ENCODE results near the gene ATP9A. TPM values are rescaled to one million over a fixed set of nuclear protein-coding genes. Genes with fewer than 3 reads are reported as not detected.
"Not testable (repeated sequence)": the region's sequence is repeated elsewhere in the genome, so short reads cannot be mapped to it uniquely, and the experiment has no call there.

The ATP9A gene
- total RNA-seq, 1 experiment from 2014 or later: 1.8 TPM

DNA sequence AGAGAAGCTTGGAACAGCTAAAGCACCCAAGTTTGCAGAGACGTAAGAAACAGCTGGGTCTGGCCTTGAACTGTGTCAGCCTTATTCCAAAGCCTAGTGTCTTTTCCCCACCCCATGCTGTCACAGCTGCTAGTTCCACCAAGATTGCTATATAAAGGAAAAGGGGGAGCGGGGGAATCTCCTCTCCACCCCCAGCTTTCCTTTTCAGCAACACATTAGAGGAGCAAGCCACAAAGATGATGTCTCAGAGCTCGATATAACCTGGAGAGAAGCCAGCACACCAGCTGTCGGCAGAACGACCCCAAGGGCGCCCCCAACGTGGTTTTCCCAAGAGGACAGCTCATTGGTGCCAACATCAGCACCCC, 36.5 kb downstream of the ATP9A start:
- DNase-seq (ENCODE audit: low read depth): peak; percentile 50

DNA sequence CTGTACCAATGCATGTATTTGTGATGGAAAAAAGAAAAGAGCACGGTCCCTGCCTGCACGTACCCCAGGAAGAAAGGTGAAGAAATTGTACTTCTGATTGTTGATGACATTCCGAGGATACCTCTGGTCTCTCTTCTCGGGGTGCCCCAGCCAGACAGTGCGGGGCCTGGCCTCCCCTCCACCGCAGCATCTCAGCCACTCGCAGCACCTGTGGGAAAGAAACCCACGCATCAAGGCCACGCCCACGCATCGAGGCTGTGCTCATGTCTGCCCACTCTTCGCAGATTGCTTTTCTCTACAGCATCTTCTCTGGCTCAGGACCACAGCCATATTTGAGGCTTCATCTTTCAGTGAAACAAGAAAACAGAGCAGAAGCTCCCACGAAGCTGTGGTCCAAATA, 38.4 kb downstream of the ATP9A start:
- DNase-seq (ENCODE audit: low read depth): no peak

DNA sequence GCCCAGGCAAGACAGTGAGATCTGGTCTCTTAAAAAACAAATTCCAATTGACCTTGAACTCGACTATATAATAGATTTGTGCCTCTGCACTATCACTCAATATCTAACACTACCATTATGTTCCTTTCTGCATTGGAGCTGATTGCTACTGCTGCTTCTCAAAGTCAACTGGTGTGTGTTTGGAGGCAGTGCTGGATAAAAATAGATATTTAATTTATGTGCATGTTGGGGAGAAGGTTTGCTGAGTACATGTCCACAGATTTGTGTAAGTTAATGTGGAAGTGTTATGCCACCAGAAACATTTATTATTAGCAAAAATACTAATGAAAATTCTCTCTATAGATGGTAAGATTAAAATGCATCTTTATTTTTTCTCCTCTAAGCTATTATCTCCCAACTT, 39.5 kb downstream of the ATP9A start:
- DNase-seq (ENCODE audit: low read depth): no peak

DNA sequence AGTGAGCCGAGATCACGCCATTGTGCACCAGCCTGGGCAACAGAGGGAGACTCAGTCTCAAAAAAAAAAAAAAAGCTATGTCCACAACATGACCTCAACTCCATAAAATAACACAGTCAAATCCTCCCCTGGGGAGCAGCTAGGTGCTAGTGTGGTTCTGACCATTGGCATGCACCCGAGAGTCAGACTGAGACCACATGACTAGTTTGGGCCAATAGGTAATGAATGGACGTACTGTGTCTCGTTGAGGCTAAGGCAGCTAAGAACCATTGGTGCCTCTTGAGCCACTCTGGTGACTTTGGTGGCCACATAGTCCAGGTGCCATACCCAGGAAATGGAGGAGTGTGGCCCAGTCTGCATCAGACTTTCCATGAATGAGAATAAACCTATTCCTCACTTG, 40.3 kb downstream of the ATP9A start:
- no peak for DNase-seq (ENCODE audit: low read depth)

DNA sequence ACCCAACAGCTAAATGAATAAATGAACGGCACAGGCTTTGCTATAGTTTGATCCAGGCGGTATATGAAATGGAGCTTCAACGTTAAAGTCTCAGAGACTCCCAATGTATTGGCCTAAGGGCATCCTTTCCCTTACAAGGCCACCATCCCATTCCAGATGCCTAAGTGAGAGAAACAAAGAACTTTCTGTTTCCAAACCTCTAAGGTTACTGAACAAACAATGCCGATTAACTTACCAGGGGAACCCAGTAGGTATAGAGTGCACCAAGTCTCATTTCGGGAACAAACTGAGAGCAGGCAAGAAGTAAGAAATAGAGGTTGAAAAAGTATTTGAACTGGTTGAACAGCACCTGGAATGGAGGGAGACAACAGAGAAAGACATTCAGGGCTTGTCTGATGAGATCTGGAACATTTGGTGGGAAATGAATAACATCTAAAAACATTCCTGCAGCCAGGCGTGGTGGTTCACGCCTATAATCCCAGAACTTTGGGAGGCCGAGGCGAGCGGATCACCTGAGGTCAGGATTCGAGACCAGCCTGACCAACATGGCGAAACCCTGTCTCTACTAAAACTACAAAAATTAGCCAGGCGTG, 42.5 kb downstream of the ATP9A start:
- DNase-seq (ENCODE audit: low read depth): no peak

DNA sequence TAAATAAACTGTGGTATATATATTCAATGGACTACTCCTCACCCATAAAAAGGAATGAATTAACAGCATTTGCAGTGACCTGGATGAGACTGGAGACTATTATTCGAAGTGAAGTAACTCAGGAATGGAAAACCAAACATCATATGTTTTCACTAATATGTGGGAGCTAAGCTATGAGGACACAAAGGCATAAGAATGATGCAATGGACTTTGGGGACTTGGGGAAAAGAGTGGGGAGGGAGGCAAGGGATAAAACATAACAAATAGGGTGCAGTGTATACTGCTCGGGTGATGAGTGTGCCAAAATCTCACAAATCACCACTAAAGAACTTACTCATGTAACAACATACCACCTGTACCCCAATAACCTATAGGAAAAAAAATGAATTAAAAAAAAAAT, 45.2 kb downstream of the ATP9A start:
- not testable (repeated sequence) for DNase-seq (ENCODE audit: low read depth)

DNA sequence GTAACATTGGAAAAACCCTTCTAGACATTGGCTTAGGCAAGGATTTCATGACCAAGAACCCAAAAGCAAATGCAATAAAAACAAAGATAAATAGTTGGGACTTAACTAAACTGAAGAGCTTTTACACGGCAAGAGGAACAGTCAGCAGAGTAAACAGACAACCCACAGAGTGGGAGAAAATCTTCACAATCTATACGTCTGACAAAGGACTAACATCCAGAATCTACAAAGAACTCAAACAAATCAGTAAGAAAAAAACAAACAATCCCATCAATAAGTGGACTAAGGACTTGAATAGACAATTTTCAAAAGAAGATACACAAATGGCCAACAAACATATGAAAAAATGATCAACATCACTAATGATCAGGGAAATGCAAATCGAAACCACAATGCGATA, 45.9 kb downstream of the ATP9A start:
- DNase-seq (ENCODE audit: low read depth): not testable (repeated sequence)

DNA sequence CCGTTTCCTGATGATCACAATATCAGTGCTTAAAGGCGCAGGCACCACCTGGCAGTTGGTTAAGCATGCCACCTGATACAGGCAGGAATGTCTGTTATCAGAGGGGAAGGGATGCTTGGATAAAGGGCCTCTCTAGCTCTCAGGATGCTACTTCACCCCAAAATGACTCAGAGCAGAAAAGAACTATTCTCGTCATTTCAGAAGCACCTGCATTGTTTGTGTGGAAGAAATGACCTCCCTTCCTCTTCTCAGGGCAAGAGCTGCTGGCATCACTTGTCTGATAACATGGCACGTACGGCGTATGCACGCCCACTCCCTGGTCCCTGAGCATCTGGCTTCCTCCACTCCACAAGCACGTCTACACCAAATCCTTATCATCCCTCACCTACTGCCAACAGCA, 47.3 kb downstream of the ATP9A start:
- no peak for DNase-seq (ENCODE audit: low read depth)

DNA sequence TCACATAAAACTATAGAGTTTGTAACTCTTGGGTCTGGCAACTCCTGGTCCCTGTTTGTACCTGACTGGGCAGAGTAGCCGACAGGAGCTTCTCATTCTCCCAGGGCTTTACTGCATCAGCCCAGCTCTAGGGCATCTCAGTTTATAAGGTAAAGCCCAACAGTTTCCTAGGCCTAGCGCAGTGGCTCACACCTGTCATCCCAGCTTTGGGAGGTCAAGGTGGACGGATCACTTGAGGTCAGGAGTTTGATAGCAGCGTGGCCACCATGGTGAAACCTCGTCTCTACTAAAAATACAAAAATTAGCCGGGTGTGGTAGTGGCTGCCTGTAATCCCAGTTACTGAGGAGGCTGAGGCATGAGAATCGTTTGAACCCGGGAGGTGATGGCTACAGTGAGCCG, 47.8 kb downstream of the ATP9A start:
- DNase-seq (ENCODE audit: low read depth): no peak

DNA sequence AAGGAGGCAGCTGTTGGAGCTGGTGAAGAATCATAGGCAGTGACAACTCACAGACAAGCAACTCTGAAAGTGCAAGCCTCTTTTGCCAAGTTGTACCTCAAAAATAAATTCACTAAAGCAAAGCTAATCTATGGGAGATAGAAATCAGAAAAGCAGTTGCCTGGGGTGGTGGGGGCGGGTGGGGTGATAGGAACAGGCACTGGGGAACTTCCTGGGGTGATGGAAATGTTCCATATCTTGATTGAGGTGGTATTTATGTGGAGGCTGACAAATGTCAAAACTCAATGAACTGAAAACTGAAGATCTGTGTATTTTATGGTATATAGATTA, 52.4 kb downstream of the ATP9A start:
- no peak for DNase-seq (ENCODE audit: low read depth)

DNA sequence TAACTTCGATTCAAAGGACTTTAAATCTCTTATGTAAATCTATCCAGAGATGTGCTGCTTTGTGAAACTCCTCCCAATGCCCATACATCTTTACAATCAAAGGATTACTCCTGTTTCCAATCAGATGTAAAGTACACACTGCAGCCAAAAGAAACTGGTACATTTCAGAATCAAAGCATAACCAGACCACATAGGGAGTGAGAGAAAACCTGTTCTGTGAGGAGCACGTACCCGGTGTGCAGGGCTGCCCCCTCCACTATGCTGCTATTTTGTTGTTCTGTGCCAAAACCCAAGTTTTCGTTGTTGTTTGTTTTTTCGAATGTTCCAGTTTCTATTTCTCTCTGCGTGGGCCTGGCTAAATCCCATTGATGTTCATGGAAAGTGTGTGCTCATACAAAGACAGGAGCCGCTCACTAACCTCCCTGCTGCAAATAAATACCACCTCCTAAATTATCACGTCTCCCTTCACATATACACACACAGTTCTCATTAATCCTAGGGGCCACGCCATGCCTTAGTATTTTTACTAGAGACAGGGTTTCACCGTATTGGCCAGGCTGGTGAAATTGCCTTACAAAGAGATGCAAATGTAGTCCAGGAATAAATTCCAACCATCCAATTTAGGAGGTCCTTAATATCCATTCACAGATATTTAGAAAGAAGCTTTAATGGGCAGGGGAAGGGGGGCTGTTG, 52.9 kb downstream of the ATP9A start:
- no peak for DNase-seq (ENCODE audit: low read depth)

DNA sequence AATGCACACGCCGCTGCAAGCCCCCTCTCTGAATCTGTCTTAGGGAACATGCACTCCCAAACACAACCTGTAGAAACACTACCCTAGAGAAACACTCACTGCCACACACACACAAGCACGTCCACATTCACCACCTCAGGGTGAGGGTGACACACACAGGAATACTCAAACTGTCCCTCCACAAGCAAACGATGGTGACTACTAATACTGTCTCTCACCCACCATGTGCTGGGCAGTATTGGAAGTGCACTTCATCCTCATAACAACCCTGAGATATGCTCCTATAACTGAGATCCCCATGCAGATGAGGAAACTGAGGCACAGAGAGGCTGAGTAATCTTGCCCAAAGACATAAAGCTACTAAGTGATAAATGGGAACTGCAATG, 55.0 kb downstream of the ATP9A start:
- DNase-seq (ENCODE audit: low read depth): no peak

DNA sequence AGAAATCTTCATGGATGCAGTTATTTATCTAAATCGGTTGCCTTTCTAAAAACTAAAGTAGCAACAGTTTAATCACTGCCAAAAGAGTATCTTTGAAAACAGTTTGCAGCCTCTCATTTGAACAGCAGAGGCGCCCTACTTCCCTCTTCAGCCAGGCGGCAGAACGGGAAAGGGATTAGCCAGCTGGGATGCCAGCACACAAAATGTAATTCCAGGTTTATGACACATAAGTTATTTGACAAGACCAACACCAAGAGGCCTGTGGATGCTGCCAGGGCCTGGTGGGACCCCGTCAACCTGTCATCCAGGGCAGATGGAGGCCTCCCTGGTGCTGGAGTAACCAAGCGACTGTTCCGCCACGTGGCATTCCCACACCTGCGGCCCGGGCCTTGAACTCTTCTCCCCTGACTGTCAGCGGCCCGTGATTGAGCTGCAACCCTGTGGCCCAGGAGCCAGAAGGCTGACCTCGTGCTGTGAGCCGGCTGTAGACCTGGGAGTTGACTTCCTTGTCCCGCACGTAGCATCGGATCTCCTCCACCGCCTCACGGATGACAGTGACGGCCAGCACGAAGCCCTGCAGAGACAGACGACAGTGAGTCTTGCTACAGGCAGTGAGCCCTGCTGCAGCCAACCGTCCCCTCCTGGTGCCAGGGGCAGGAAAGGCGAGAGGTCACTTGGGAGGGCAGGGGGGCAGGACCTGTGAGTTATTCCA, 55.5 kb downstream of the ATP9A start:
- peak; percentile 63 for DNase-seq (ENCODE audit: low read depth)

DNA sequence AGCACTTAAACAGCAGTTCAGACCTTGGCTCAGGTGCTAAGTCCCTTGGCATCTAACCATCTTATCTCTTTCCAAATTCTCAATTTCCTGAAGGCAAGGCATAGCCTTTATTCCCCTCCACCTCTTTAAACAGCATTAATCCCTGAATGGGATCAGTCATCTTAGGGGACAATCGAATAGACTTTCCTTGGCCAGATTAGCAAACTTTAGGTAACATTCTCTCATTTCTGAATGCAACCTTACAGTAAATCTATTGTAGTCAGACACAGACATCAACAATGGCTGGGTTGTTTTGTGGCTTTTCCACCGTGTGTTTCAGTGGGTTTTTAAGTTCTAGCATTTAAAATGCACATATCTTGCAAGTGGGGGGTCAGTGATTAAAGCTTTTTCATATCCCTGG, 56.8 kb downstream of the ATP9A start:
- DNase-seq (ENCODE audit: low read depth): no peak

DNA sequence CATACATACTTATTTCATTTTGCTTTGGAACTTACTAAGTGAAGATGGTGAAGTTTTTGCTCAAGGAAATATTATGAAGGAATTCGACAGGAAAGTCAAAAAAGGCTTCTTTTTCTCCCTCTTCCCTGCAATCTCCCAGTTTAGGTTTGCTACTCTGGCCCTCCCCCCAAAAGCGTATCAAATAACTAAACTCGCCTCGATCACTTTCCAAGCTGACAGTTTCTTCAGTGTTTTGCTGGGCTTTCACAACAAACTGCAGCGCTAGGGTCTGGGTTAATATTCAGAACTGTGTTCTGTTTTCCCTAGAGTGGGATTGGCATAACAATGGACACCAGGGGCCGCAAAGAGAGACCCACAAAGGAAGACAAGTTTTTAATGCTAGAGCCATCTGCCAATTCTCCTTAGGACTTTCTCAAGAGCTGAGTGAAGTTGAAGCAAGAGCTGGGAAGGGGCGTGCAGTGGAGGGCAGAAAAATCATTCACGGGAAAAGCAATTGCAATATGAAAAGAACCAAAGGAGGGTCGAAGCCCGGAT, 57.8 kb downstream of the ATP9A start:
- no peak for DNase-seq (ENCODE audit: low read depth)

DNA sequence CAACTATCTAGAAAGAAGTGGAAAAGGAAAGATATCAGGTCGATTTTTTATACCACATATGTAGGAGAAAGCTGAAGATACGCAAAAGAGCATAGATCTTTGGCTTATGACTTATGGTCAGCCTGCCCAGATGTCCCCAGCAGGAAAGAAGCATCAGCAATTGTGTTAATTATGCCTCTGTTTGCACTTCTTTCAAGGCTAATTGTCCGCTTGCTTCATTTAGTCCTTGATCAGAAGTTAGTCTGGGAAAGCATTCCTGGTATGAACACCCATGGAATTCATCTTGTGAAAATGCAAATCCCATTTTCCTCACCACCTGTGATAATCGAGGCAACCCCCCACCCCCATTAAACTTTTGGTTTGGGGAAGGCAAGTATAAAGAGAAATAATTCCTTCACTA, 62.8 kb downstream of the ATP9A start:
- DNase-seq (ENCODE audit: low read depth): no peak

DNA sequence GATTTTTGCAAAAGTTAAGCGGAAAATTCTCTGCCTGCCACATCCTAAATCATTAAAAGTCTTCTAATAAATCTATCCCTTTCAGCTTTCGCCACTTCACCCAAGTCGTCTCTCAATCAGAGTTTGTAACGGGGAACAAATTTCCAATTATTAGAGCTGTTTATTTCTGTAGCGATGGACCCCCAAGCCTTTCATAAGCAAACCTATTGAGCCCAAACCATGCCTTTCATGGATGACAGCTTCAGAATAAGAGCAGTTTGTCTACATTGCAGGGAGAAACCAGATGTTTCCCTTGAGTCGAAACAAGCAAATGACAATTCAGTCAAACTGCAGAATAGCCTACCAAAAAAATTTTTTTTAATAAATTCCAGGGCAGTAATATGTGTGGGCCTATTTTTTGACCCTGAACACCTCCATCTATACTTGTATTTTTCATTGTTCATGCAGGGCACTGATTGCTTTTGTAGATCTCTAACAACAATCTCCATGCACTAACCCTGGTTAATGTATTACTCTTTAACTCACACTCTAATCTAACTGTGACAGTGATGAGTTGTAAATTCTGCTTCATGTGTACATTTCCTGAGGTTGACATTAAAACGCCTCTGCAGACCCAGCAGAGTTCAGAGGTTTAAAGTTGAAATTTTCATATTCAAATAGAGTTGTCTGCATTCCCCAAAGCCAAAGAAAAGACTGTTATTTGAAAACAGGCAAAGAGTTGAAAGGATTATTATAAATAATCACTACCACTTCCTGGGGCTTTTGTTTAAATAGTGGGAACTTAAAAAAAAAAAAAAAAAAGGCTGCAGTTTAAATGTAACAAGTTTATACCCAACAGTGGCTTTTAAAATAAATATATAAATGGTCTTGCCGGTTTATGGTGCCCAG, 64.5 kb downstream of the ATP9A start:
- DNase-seq (ENCODE audit: low read depth): no peak

DNA sequence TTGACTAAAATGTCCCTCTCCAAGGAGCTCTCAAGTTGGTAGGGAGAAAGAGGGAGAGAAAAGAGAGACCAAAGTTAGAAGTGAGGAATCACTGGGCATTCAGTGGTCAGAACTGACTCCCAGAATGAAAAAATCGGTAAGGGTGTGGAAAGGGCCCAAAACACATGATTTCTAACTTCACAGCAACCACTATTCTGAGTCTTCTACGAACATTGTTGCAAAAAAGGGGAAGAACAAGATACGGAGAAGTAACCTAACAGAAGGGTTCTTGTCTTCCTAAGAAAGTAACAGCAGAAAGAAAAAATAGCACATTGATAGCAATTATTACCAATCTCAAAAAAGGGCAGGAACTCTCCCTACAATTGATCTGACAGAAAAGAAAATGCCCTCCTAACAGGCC, 65.6 kb downstream of the ATP9A start:
- no peak for DNase-seq (ENCODE audit: low read depth)

DNA sequence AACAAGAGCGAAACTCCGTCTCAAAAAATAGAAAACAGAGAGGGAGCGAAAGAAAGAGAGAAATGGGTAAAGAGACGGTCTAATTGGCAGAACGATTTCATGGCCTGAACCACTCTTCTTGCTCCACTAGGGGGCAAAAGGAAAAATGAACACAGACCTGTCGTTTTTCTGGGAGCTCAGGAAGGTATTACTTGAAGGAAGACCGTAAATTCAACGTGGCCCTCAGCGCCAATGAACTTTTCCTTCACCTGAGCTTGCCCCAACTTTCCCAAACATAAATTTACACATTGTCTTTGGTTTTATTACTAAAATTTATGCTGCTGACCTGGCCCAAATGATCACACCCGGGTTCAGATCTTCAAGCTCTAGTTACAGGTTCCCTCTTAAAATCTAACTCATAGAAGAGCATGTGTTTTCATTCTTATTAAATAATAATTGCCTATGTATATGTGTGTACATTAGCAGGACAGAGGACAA, 67.3 kb downstream of the ATP9A start:
- DNase-seq (ENCODE audit: low read depth): peak; percentile 34

DNA sequence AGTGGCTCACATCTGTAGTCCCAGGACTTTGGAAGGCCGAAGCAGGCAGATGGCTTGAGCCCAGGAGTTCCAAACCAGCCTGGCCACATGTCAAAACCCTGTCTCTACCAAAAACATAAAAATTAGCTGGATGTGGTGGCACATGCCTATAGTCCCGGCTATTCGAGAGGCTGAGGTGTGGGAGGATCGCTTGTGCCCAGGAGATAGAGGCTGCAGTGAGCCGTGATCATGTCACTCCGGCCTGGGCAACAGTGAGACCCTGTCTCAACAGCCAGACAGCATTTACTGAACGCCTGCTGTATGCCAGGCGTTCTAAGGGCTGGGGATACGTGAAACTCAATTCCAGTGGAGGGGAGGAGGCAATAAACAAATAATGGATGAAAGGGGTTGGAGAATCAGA, 69.9 kb downstream of the ATP9A start:
- DNase-seq (ENCODE audit: low read depth): no peak

DNA sequence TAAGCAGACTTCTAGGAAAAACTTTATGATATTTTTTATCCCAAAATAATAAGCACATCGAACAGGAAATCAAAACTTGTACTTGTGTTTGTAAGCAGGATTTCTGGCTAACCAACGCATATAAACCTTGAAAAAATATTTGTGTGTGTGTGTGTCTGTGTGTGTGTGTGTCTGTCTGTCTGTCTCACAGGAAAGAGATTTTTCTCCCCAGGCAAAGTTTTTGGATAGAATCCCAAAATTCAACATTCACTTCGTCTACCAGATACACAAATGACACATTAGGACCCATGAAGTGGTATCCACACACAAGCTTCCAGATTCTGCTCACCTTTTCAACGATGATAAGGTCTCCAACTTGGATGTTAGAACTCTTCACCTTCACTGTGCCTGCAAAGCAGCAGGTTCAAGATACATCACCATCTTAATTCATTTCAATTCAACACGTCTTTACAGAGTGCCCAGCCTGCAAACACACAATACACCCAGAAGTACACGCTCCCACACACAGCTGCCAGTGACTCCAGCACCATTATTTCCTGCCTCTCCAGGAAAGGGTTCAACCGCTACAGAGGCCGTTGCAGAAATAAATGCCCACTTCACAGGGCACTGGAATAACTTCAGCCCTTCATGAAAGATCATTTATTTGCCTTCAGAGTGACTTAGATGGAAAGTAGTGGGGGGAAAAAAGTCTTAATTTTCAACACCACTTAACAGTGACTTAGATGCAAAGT, 70.9 kb downstream of the ATP9A start:
- DNase-seq (ENCODE audit: low read depth): peak; percentile 16
